Panc1 (cell line): ENCODE measurements around the gene C1D. TPM values are rescaled to one million over a fixed set of nuclear protein-coding genes. Genes with fewer than 3 reads are reported as not detected.
"Not testable (repeated sequence)": the region's sequence is repeated elsewhere in the genome, so short reads cannot be mapped to it uniquely, and the experiment has no call there.

Experiments used
- ATAC-seq: fragments of 200-7000 bp; cut with Tn5 transposase; 2 replicates; pipeline ENCODE4 v1.9.1; 2020; ENCODE audit warnings: mild to moderate bottlenecking, moderate library complexity
- BruUV-seq: library from RNA; stranded (reverse); fragments of 400-500 nt; replicated peaks from 2 replicates; lab custom pipeline; 2021; lab: Mats Ljungman, UMichigan
- CTCF ChIA-PET: fragments of 300-600 bp; sonication (Branson Sonifier 250); formaldehyde crosslinking; loops from one replicate; lab custom pipeline; 2022; ENCODE audit warnings: antibody characterized with exemption; lab: Charles Lee
- POLR2A ChIA-PET: fragments of 300-600 bp; sonication (Branson Sonifier 250); formaldehyde crosslinking; loops from one replicate; lab custom pipeline; 2022; ENCODE audit warnings: antibody characterized with exemption; lab: Charles Lee
- DNase-seq: peaks from one replicate; pipeline ENCODE4 v3.0.0-alpha.2; 2010; ENCODE audit warnings: low read depth, low spot score
- H3K27ac ChIP-seq: 2 replicates; pipeline ENCODE4 v1.5.1; 2011; ENCODE audit warnings: mild to moderate bottlenecking, low read length, inconsistent platforms
- H3K27me3 ChIP-seq: fragments of 200-500 bp; sonication (Bioruptor generic); 2 replicates; pipeline ENCODE4 v1.6.0; 2014; ENCODE audit warnings: low read length, inconsistent platforms; ENCODE audit not compliant: control insufficient read depth, insufficient read depth
- H3K36me3 ChIP-seq: fragments of 200-500 bp; sonication (Bioruptor generic); 2 replicates; pipeline ENCODE4 v1.5.1; 2014; ENCODE audit warnings: inconsistent platforms, mild to moderate bottlenecking, low read length, moderate library complexity; ENCODE audit not compliant: control insufficient read depth, insufficient read depth
- H3K4me1 ChIP-seq: 2 replicates; pipeline ENCODE4 v1.5.1; 2011; ENCODE audit warnings: inconsistent platforms, mild to moderate bottlenecking, low read length, moderate library complexity; ENCODE audit not compliant: control insufficient read depth, insufficient read depth
- H3K4me3 ChIP-seq, 2 experiments: 2 replicates each; pipeline ENCODE4 v1.5.1; 2011 to 2012; ENCODE audit warnings: low read depth in 2 of 2, low read length in 2 of 2, mild to moderate bottlenecking in 2 of 2, inconsistent platforms in 1 of 2, moderate library complexity in 1 of 2
- H3K9me3 ChIP-seq: fragments of 200-500 bp; sonication (Bioruptor generic); 2 replicates; pipeline ENCODE4 v1.5.1; 2014; ENCODE audit warnings: low read depth, mild to moderate bottlenecking, inconsistent platforms, low read length, moderate library complexity; ENCODE audit not compliant: control insufficient read depth, insufficient read depth
- POLR2AphosphoS5 ChIP-seq: IDR thresholded peaks from 2 replicates; pipeline ENCODE4 v1.6.1; 2012; ENCODE audit warnings: mild to moderate bottlenecking, low read depth, low read length, moderate library complexity
- SIN3A ChIP-seq: IDR thresholded peaks from 2 replicates; pipeline ENCODE4 v1.6.1; 2012; ENCODE audit warnings: low read depth, mild to moderate bottlenecking, low read length, moderate library complexity, borderline replicate concordance; ENCODE audit not compliant: insufficient read depth
- TCF7L2 ChIP-seq: IDR thresholded peaks from 2 replicates; pipeline ENCODE4 v1.6.1; 2011; ENCODE audit warnings: mild to moderate bottlenecking, low read depth, low read length, inconsistent platforms
- in situ Hi-C: cut with HindIII; loops from 2 replicates; pipeline ENCODE4 v1.10.0; 2016; ENCODE audit warnings: low sequenced_read_pairs, low pct_unique_long_range_greater_than_20kb
- intact Hi-C: fragments of 100-400 bp; cut with micrococcal nuclease; formaldehyde crosslinking; loops from one replicate; pipeline ENCODE4 v1.10.0; 2022; ENCODE audit not compliant: unreplicated experiment
- total RNA-seq: library from RNA; stranded (reverse); gene quantifications from one replicate; pipeline ENCODE4 v1.2.1, GENCODE V29; 2021; ENCODE audit not compliant: unreplicated experiment
- TF ChIP-seq, protein P1 (sequence below), 2 experiments: IDR thresholded peaks; 2 replicates each; pipeline ENCODE4 v1.6.1; 2011 to 2012; ENCODE audit warnings: low read depth in 2 of 2, control low read depth in 1 of 2, low read length in 1 of 2, mild to moderate bottlenecking in 1 of 2, moderate library complexity in 1 of 2; ENCODE audit not compliant: insufficient read depth in 1 of 2
- TF ChIP-seq, protein P2 (sequence below): fragments of 450-650 bp; IDR thresholded peaks from 2 replicates; pipeline ENCODE4 v1.5.1; 2017; ENCODE audit warnings: mild to moderate bottlenecking

The C1D gene
- total RNA-seq, 1 experiment from 2014 or later = 16.8 TPM

DNA sequence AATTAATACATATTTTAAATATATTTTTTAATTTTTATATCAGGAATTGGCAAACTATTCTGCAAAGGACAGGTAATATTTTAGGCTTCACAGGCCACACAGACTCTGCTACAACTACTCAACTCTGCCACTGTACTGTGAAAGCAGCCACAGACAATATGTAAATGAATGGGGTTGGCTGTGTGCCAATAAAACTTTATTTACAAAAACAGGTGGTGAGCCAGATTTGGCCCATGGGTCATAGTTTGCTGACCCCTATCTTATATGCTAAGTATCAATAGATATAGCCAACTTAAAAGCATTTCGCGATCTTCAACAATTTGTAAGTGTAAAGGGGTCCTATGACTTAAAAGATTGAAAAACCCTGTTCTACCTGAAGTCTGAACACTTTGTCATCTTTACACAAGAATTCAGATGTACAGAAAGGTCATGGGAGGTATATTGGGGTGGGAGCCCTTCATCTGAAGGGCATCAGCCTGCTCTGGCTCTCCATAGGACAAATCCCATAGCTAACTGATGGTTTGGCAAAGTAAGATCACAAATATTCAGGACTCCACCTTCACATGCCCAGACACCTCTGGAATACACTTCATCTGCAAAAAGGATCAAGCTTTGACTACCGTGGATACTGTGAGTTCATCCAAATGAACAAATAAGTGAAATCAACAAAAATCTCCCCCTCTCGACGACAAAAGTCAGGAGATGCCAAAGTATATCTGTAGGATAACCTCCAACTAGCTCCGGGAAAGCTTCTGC is 65.9 kb downstream of the C1D start:
- POLR2A ChIA-PET = no interaction called here
- TF ChIP-seq SIN3A (no peak), POLR2AphosphoS5 (no peak), TCF7L2 (no peak)
- TF ChIP-seq, protein P1, sequence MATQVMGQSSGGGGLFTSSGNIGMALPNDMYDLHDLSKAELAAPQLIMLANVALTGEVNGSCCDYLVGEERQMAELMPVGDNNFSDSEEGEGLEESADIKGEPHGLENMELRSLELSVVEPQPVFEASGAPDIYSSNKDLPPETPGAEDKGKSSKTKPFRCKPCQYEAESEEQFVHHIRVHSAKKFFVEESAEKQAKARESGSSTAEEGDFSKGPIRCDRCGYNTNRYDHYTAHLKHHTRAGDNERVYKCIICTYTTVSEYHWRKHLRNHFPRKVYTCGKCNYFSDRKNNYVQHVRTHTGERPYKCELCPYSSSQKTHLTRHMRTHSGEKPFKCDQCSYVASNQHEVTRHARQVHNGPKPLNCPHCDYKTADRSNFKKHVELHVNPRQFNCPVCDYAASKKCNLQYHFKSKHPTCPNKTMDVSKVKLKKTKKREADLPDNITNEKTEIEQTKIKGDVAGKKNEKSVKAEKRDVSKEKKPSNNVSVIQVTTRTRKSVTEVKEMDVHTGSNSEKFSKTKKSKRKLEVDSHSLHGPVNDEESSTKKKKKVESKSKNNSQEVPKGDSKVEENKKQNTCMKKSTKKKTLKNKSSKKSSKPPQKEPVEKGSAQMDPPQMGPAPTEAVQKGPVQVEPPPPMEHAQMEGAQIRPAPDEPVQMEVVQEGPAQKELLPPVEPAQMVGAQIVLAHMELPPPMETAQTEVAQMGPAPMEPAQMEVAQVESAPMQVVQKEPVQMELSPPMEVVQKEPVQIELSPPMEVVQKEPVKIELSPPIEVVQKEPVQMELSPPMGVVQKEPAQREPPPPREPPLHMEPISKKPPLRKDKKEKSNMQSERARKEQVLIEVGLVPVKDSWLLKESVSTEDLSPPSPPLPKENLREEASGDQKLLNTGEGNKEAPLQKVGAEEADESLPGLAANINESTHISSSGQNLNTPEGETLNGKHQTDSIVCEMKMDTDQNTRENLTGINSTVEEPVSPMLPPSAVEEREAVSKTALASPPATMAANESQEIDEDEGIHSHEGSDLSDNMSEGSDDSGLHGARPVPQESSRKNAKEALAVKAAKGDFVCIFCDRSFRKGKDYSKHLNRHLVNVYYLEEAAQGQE (IDR thresholded peaks at IDR 0.05; ENCODE audit: insufficient read depth in 1 of 2, low read depth in 2 of 2, low read length in 1 of 2) = no peak
- TF ChIP-seq, protein P2, sequence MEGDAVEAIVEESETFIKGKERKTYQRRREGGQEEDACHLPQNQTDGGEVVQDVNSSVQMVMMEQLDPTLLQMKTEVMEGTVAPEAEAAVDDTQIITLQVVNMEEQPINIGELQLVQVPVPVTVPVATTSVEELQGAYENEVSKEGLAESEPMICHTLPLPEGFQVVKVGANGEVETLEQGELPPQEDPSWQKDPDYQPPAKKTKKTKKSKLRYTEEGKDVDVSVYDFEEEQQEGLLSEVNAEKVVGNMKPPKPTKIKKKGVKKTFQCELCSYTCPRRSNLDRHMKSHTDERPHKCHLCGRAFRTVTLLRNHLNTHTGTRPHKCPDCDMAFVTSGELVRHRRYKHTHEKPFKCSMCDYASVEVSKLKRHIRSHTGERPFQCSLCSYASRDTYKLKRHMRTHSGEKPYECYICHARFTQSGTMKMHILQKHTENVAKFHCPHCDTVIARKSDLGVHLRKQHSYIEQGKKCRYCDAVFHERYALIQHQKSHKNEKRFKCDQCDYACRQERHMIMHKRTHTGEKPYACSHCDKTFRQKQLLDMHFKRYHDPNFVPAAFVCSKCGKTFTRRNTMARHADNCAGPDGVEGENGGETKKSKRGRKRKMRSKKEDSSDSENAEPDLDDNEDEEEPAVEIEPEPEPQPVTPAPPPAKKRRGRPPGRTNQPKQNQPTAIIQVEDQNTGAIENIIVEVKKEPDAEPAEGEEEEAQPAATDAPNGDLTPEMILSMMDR = no peak
- H3K9me3 ChIP-seq = no peaks in the 10 kb centered on the region
- intact Hi-C loops (no loop called here), in situ Hi-C loops (no loop called here)
- H3K36me3 ChIP-seq = no peaks in the 10 kb centered on the region
- H3K27me3 ChIP-seq = no peaks in the 10 kb centered on the region
- H3K4me1 ChIP-seq = no peaks in the 10 kb centered on the region
- ATAC-seq = no peak
- no peak for DNase-seq
- no peak overlapping the region for H3K27ac ChIP-seq
- CTCF ChIA-PET = no interaction called here
- no peak overlapping the region for H3K4me3 ChIP-seq
- BruUV-seq = no TSS peak

DNA sequence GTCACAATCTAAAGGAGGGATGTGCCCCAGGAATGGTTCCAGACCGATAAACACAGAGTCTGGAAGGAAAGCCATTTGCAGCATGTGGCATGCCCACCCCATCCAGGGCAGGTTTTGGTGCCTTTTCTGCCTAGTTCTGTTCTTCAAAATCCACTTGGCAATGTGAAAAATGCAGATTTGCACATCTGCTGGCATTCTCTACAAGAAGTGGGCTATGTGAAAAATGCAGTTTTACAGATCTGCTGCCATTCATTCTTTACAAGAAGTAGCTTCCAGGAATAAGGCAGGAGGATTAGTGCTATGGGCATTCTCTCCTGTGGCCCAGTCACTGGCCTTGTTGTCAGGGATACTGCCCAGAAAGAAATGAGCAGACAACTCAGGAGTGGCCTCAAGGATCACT is 68.1 kb downstream of the C1D start:
- intact Hi-C loops (no loop called here), in situ Hi-C loops (no loop called here)
- ATAC-seq (no peak), DNase-seq (no peak)
- Histone ChIP-seq H3K36me3 (no peaks in the 10 kb centered on the region), H3K4me1 (no peaks in the 10 kb centered on the region), H3K27ac (no peak overlapping the region), H3K9me3 (no peaks in the 10 kb centered on the region), H3K27me3 (no peaks in the 10 kb centered on the region), H3K4me3 (no peak overlapping the region)
- ChIA-PET CTCF (no interaction called here), POLR2A (no interaction called here)
- BruUV-seq = no TSS peak
- TF ChIP-seq, protein P2 = no peak
- TF ChIP-seq TCF7L2 (no peak), POLR2AphosphoS5 (no peak), SIN3A (no peak)
- TF ChIP-seq, protein P1 (IDR thresholded peaks at IDR 0.05; ENCODE audit: insufficient read depth in 1 of 2, low read depth in 2 of 2, low read length in 1 of 2) = no peak

DNA sequence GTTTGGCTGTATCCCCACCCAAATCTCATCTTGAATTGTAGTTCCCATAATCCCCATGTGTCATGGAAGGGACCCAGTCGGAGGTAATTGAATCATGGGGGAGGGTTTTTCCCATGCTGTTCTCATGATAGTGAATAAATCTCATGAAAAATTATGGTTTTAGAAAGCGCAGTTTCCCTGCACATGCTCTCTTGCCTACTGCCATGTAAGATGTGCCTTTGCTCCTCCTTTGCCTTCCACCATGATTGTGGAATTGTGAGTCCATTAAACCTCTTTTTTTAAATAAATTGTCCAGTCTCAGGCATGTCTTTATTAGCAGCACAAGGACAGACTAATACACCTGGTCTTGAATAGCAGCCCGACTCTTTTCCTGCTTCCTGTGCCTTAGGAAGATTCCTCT is 68.7 kb downstream of the C1D start:
- H3K27me3 ChIP-seq, H3K36me3 ChIP-seq, in situ Hi-C loops, ATAC-seq, CTCF ChIA-PET, H3K27ac ChIP-seq, H3K9me3 ChIP-seq, intact Hi-C loops, BruUV-seq, POLR2A ChIA-PET, H3K4me3 ChIP-seq, DNase-seq, H3K4me1 ChIP-seq: not testable (repeated sequence)
